A673 (cell line): ENCODE results near the gene ZC2HC1C. TPM values are rescaled to one million over a fixed set of nuclear protein-coding genes. Genes with fewer than 3 reads are reported as not detected.

Source experiments
- BruUV-seq: library from RNA; stranded (reverse); fragments of 400-500 nt; replicated peaks from 2 replicates; lab custom pipeline; 2021; lab: Mats Ljungman, UMichigan
- CTCF ChIA-PET: fragments of 300-600 bp; sonication (Branson Sonifier 250); formaldehyde crosslinking; loops from one replicate; lab custom pipeline; 2022; ENCODE audit warnings: antibody characterized with exemption; lab: Charles Lee
- POLR2A ChIA-PET: fragments of 300-600 bp; sonication (Branson Sonifier 250); formaldehyde crosslinking; loops from one replicate; lab custom pipeline; 2022; ENCODE audit warnings: antibody characterized with exemption; ENCODE audit not compliant: low non-redundant PET; lab: Charles Lee
- DNase-seq: peaks from one replicate; pipeline ENCODE4 v3.0.0-alpha.2; 2015; ENCODE audit warnings: low spot score
- H3K27ac ChIP-seq: fragments of 200-600 bp; sonication (generic); 2 replicates; pipeline ENCODE4 v1.5.1; 2016; ENCODE audit warnings: mixed run types, low read depth, mild to moderate bottlenecking, mixed read lengths, antibody characterized with exemption, low read length; ENCODE audit not compliant: poor library complexity, severe bottlenecking
- H3K27me3 ChIP-seq: fragments of 200-600 bp; sonication (generic); replicated peaks from 2 replicates; pipeline ENCODE4 v1.6.1; 2017; ENCODE audit warnings: mixed run types, low read depth, mild to moderate bottlenecking, mixed read lengths, antibody characterized with exemption, low read length; ENCODE audit not compliant: insufficient read depth, poor library complexity
- H3K36me3 ChIP-seq: fragments of 200-600 bp; sonication (generic); 2 replicates; pipeline ENCODE4 v1.6.1; 2016; ENCODE audit warnings: mixed run types, mild to moderate bottlenecking, mixed read lengths, antibody characterized with exemption, low read length; ENCODE audit not compliant: insufficient read depth, poor library complexity, severe bottlenecking
- H3K4me1 ChIP-seq: fragments of 200-600 bp; sonication (generic); 2 replicates; pipeline ENCODE4 v1.6.1; 2017; ENCODE audit warnings: mixed run types, mild to moderate bottlenecking, mixed read lengths, antibody characterized with exemption, low read length; ENCODE audit not compliant: insufficient read depth, poor library complexity, severe bottlenecking
- H3K4me3 ChIP-seq: fragments of 200-600 bp; sonication (generic); 2 replicates; pipeline ENCODE4 v1.5.1; 2016; ENCODE audit warnings: low read depth, mixed run types, mild to moderate bottlenecking, mixed read lengths, low read length; ENCODE audit not compliant: poor library complexity, severe bottlenecking
- H3K9me3 ChIP-seq: fragments of 200-600 bp; sonication (generic); 2 replicates; pipeline ENCODE4 v1.6.1; 2016; ENCODE audit warnings: mixed run types, low read depth, mild to moderate bottlenecking, mixed read lengths, antibody characterized with exemption, low read length; ENCODE audit not compliant: poor library complexity, severe bottlenecking
- EZH2 ChIP-seq: fragments of 200-600 bp; sonication (generic); IDR thresholded peaks from 2 replicates; pipeline ENCODE4 v1.6.1; 2017; ENCODE audit warnings: borderline replicate concordance, low read depth, mild to moderate bottlenecking, mixed read lengths, antibody characterized with exemption, low read length; ENCODE audit not compliant: poor library complexity, severe bottlenecking
- intact Hi-C: fragments of 100-400 bp; cut with micrococcal nuclease; formaldehyde crosslinking; loops from one replicate; pipeline ENCODE4 v1.10.0; 2022; ENCODE audit not compliant: unreplicated experiment
- total RNA-seq: library from RNA; stranded (reverse); gene quantifications from 2 replicates; pipeline ENCODE4 v1.2.3, GENCODE V29; 2021
- TF ChIP-seq, protein P1 (sequence below): fragments of 300-800, 200-600 bp; sonication (generic); conservative IDR thresholded peaks from 2 replicates; pipeline ENCODE4 v1.5.1; 2017; ENCODE audit warnings: low read depth, mild to moderate bottlenecking, antibody characterized with exemption, low read length, moderate library complexity, mixed read lengths

The ZC2HC1C gene
- total RNA-seq, 1 experiment from 2014 or later, result 1.0 TPM

DNA sequence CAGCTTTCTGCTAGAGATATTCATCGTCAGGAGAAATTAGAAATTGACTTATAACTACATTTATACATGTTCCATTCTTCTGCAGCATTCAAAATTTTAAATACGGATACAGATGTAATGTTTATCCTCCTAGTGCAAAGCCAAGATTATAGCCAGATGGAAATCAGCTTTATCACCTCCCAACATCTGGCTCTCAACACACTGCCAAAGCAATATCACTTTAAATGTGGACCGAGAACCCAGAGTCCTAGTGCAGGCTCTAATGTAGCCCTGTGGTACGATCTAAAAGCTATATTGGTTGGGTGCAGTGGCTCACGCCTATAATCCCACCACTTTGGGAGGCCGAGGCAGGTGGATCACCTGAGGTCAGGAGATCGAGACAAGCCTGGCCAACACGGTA is 24.7 kb upstream of the ZC2HC1C start:
- BruUV-seq, result no TSS peak
- Histone ChIP-seq H3K27me3 (no peaks in the 10 kb centered on the region), H3K4me3 (no peak overlapping the region), H3K9me3 (no peaks in the 10 kb centered on the region), H3K4me1 (peaks cover 36% of the 10 kb centered on the region), H3K27ac (no peak overlapping the region), H3K36me3 (peaks cover 3% of the 10 kb centered on the region)
- no peak for DNase-seq
- ChIA-PET CTCF (no interaction called here), POLR2A (no interaction called here)
- TF ChIP-seq EZH2, result no peak
- TF ChIP-seq, protein P1, sequence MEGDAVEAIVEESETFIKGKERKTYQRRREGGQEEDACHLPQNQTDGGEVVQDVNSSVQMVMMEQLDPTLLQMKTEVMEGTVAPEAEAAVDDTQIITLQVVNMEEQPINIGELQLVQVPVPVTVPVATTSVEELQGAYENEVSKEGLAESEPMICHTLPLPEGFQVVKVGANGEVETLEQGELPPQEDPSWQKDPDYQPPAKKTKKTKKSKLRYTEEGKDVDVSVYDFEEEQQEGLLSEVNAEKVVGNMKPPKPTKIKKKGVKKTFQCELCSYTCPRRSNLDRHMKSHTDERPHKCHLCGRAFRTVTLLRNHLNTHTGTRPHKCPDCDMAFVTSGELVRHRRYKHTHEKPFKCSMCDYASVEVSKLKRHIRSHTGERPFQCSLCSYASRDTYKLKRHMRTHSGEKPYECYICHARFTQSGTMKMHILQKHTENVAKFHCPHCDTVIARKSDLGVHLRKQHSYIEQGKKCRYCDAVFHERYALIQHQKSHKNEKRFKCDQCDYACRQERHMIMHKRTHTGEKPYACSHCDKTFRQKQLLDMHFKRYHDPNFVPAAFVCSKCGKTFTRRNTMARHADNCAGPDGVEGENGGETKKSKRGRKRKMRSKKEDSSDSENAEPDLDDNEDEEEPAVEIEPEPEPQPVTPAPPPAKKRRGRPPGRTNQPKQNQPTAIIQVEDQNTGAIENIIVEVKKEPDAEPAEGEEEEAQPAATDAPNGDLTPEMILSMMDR, result no peak
- intact Hi-C loops, result no loop called here

DNA sequence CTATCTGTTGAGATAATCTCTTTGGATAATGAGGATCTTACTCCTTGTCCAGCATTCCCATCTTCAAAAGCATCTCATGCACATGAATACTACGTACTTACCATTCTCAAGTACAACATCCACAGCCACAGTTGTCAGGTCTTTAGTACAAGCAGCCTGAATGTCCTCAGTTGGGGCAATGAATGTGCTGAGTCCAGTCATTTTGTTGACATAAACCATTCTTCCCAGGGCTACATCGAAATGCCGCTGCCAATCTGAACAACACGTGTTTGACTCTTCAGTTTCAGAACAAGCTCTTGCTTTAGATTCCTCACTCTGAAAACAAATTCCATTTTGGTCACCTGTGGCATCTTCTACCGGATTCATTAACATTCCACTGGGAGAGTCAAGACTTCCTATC is 23.2 kb upstream of the ZC2HC1C start:
- TF ChIP-seq, protein P1, result no peak
- no peak for TF ChIP-seq EZH2
- Histone ChIP-seq H3K9me3 (no peaks in the 10 kb centered on the region), H3K36me3 (peaks cover 3% of the 10 kb centered on the region), H3K4me3 (no peak overlapping the region), H3K27me3 (no peaks in the 10 kb centered on the region), H3K4me1 (peaks cover 34% of the 10 kb centered on the region), H3K27ac (no peak overlapping the region)
- intact Hi-C loops, result no loop called here
- no peak for DNase-seq
- ChIA-PET CTCF (no interaction called here), POLR2A (no interaction called here)
- BruUV-seq, result no TSS peak

DNA sequence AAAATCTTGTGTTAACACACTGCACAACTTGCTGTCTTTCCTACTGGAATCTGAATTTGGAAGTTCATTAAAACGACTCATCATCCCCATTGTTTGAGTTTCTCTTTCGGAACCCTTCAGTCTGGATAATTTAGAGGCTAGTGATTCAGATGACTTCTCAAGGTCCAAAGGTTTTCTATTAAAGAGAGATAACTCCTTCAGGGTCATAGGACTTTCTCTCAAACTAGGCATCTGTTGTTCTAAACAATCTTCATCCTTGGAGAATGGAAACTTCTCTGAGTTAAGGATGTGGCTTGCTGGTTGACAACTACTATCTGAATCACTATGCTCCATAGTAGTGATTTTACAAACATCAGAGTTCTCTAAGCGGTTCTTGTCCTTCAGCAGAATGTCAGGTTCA is 22.5 kb upstream of the ZC2HC1C start:
- Histone ChIP-seq H3K9me3 (no peaks in the 10 kb centered on the region), H3K27ac (no peak overlapping the region), H3K36me3 (peaks cover 3% of the 10 kb centered on the region), H3K4me3 (no peak overlapping the region), H3K4me1 (peaks cover 28% of the 10 kb centered on the region), H3K27me3 (no peaks in the 10 kb centered on the region)
- BruUV-seq, result no TSS peak
- intact Hi-C loops, result no loop called here
- DNase-seq, result no peak
- POLR2A ChIA-PET, result no interaction called here
- TF ChIP-seq EZH2, result no peak
- TF ChIP-seq, protein P1, result no peak
- CTCF ChIA-PET, result no interaction called here
